ENCODE measurements around the gene CAB39.

GRCh38 chr2:230701308-230701707 lies 11.3 kb upstream of the CAB39 start:
- no peak for TF ChIP-seq POLR2AphosphoS5 (IDR thresholded peaks at IDR 0.05)
- no peak for TF ChIP-seq CTCF (IDR thresholded peaks at IDR 0.05)
- TF ChIP-seq POLR2A (IDR thresholded peaks at IDR 0.05), result no peak
- no peak for TF ChIP-seq EP300 (IDR thresholded peaks at IDR 0.05)
